Measurements from ENCODE around the gene PLA2G6.

Gene PLA2G6

DNA sequence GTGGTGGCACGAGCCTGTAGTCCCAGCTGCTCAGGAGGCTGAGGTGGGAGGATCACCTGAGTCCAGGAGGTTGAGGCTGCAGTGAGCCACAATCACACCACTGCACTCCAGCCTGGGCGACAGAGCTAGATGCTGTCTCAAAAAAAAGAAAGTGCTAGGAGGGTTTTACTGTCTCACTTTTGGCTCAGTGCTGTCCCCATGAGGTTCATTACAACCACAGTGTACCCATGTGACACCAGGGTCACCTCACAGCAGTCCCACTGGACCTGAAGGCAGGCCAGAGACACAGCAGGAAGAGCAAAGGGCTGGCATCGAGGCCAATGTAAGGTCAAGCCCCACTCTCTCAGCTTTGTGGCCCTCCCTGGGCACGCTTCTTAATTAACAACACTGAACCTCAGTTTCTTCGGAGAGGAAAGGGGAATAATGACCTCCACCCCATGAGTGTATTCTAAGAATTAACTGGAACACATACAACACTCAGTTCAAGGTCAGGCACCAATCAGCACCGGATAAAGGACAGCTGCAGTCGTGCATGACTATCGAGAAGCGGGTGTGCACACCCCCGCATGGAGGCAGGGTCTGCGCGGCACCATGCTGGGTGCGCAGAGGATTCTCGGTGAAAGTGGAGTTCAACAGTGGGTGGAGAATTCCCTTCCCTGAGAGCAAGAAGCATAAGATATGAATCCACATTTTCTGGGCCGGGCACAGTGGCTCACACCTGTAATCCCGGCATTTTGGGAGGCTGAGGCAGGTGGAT is 40.2 kb downstream of the PLA2G6 start:
- Histone ChIP-seq H3K79me2 (ENCODE audit: insufficient read depth, low read length) (no peaks in the 10 kb centered on the region), H3K9ac (ENCODE audit: low read depth, low read length, poor library complexity, severe bottlenecking) (no peak overlapping the region), H4K20me1 (ENCODE audit: insufficient read depth, low read length, poor library complexity, severe bottlenecking) (no peaks in the 10 kb centered on the region), H3K27me3 (ENCODE audit: insufficient read depth, low read length, poor library complexity, severe bottlenecking) (no peaks in the 10 kb centered on the region), H3K4me3 (ENCODE audit: low read length, poor library complexity, severe bottlenecking) (no peak overlapping the region), H3K4me2 (ENCODE audit: low read depth, low read length, poor library complexity, severe bottlenecking) (no peak overlapping the region), H3K9me2 (replicated peaks; ENCODE audit: low read depth, low read length) (no peaks in the 10 kb centered on the region), H3K9me3 (ENCODE audit: insufficient read depth, low read depth, low read length) (no peaks in the 10 kb centered on the region), H2AFZ (ENCODE audit: low read length) (no peak overlapping the region), H3K4me1 (ENCODE audit: insufficient read depth, low read length, poor library complexity, severe bottlenecking) (peaks cover 19% of the 10 kb centered on the region), H3F3A (ENCODE audit: low read depth) (no peaks in the 10 kb centered on the region), H3K36me3 (ENCODE audit: insufficient read depth, low read length) (peaks cover 12% of the 10 kb centered on the region; the same call in 1 of the 2 replicates)
- TF ChIP-seq CTCF (conservative IDR thresholded peaks at IDR 0.05; ENCODE audit: low read length): 0 out of 2 replicates have a peak, but pooled peaks have one; percentile 19
- TF ChIP-seq EZH2phosphoT487 (IDR thresholded peaks at IDR 0.05; ENCODE audit: borderline replicate concordance): no peak

DNA sequence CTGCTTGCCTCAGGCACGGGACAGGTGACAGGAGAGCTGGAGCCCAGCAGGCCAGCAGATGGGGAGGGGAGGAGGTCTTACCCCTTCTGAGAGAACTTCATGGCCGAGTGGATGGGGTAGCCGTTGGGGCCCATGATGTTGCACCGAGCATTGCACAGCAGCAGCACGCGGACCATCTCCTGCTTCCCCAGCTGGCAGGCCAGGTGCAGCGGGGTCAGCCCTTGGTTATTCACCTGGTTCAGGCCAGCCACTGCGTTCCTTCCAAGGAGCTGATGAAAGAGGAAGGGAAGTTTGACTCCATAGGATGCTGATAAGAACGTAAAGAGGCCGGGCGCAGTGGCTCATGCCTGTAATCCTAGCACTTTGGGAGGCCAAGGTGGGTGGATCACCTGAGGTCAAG is 41.7 kb downstream of the PLA2G6 start:
- no peaks in the 10 kb centered on the region for H3K9me2 ChIP-seq (replicated peaks; ENCODE audit: low read depth, low read length)
- no peaks in the 10 kb centered on the region for H3K79me2 ChIP-seq (ENCODE audit: insufficient read depth, low read length)
- no peaks in the 10 kb centered on the region for H3K27me3 ChIP-seq (ENCODE audit: insufficient read depth, low read length, poor library complexity, severe bottlenecking)
- H3K4me3 ChIP-seq (ENCODE audit: low read length, poor library complexity, severe bottlenecking): no peak overlapping the region
- peaks cover 19% of the 10 kb centered on the region for H3K4me1 ChIP-seq (ENCODE audit: insufficient read depth, low read length, poor library complexity, severe bottlenecking)
- no peak overlapping the region for H3K4me2 ChIP-seq (ENCODE audit: low read depth, low read length, poor library complexity, severe bottlenecking)
- no peak overlapping the region for H2AFZ ChIP-seq (ENCODE audit: low read length)
- no peaks in the 10 kb centered on the region for H4K20me1 ChIP-seq (ENCODE audit: insufficient read depth, low read length, poor library complexity, severe bottlenecking)
- H3K36me3 ChIP-seq (ENCODE audit: insufficient read depth, low read length): peaks cover 20% of the 10 kb centered on the region; the same call in 1 of the 2 replicates
- H3K9me3 ChIP-seq (ENCODE audit: insufficient read depth, low read depth, low read length): no peaks in the 10 kb centered on the region
- TF ChIP-seq CTCF (conservative IDR thresholded peaks at IDR 0.05; ENCODE audit: low read length) (no peak), EZH2phosphoT487 (IDR thresholded peaks at IDR 0.05; ENCODE audit: borderline replicate concordance) (no peak)
- H3F3A ChIP-seq (ENCODE audit: low read depth): no peaks in the 10 kb centered on the region
- no peak overlapping the region for H3K9ac ChIP-seq (ENCODE audit: low read depth, low read length, poor library complexity, severe bottlenecking)

DNA sequence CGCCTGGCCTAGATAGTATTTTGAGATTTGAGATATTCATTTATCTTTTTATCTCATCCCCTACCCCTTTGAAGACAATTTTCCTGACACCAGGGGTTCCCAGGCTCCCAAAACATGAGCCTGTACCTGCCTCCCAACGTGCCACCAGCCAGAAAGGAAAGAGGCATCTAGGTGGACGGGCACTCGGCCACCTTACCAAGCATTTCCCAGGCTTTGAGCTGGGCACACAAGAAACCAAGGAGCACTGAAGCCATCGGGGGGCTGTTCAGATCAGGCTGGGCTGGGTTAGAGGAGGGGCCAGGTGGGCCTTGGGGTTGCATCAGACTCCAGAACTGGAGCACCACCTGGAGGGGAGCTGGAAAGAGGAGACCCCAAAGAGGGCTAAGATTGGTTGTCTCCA is 42.7 kb downstream of the PLA2G6 start:
- H4K20me1 ChIP-seq (ENCODE audit: insufficient read depth, low read length, poor library complexity, severe bottlenecking): no peaks in the 10 kb centered on the region
- H3K36me3 ChIP-seq (ENCODE audit: insufficient read depth, low read length): peaks cover 21% of the 10 kb centered on the region; the same call in 1 of the 2 replicates
- H3K4me1 ChIP-seq (ENCODE audit: insufficient read depth, low read length, poor library complexity, severe bottlenecking): peaks cover 18% of the 10 kb centered on the region
- H3K9me3 ChIP-seq (ENCODE audit: insufficient read depth, low read depth, low read length): no peaks in the 10 kb centered on the region
- H3K4me3 ChIP-seq (ENCODE audit: low read length, poor library complexity, severe bottlenecking): no peak overlapping the region
- no peaks in the 10 kb centered on the region for H3K27me3 ChIP-seq (ENCODE audit: insufficient read depth, low read length, poor library complexity, severe bottlenecking)
- no peaks in the 10 kb centered on the region for H3F3A ChIP-seq (ENCODE audit: low read depth)
- TF ChIP-seq CTCF (conservative IDR thresholded peaks at IDR 0.05; ENCODE audit: low read length) (no peak), EZH2phosphoT487 (IDR thresholded peaks at IDR 0.05; ENCODE audit: borderline replicate concordance) (no peak)
- H3K4me2 ChIP-seq (ENCODE audit: low read depth, low read length, poor library complexity, severe bottlenecking): no peak overlapping the region
- H3K79me2 ChIP-seq (ENCODE audit: insufficient read depth, low read length): no peaks in the 10 kb centered on the region
- no peak overlapping the region for H3K9ac ChIP-seq (ENCODE audit: low read depth, low read length, poor library complexity, severe bottlenecking)
- H2AFZ ChIP-seq (ENCODE audit: low read length): no peak overlapping the region
- H3K9me2 ChIP-seq (replicated peaks; ENCODE audit: low read depth, low read length): no peaks in the 10 kb centered on the region

Data from Loucy (cell line).